Sigmoid colon (tissue), 4 donors: ENCODE results near the gene YEATS4.

Source experiments
- CTCF ChIP-seq, 4 experiments: fragments of 450-650 bp in 3 of 4; fragments of 200-600 bp in 1 of 4; IDR thresholded peaks; one replicate each; pipeline ENCODE4 v1.5.1; 2016 to 2019; ENCODE audit warnings: antibody characterized with exemption in 4 of 4, mild to moderate bottlenecking in 3 of 4, moderate library complexity in 2 of 4
- EP300 ChIP-seq, 4 donors: sonication (generic); formaldehyde crosslinking; IDR thresholded peaks; one replicate each; pipeline ENCODE4 v1.6.1; 2017; ENCODE audit warnings: antibody characterized with exemption in 4 of 4
- POLR2A ChIP-seq, 2 donors: fragments of 450-650 bp; IDR thresholded peaks; one replicate each; pipeline ENCODE4 v1.6.1; 2016; ENCODE audit warnings: antibody characterized with exemption in 2 of 2, mild to moderate bottlenecking in 2 of 2, moderate library complexity in 2 of 2
- POLR2AphosphoS5 ChIP-seq, 4 donors: sonication (generic); formaldehyde crosslinking; IDR thresholded peaks; one replicate each; pipeline ENCODE4 v1.6.1; 2017; ENCODE audit warnings: antibody characterized with exemption in 4 of 4

DNA sequence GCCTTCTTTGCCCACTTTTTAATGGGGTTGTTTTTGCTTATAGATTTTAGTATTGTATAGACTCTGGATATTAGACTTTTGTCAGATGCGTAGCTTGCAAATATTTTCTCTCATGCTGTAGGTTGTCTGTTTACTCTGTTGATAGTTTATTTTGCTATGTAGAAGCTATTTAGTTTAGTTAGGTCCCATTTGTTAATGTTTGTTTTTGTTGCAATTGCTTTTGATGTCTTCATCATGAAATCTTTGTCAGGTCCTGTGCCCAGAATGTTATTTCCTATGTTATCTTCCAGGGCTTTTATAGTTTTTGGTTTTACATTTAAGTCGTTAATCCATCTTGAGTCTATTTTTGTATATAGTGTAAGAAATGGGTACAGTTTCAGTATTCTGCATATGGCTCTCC is 41.3 kb upstream of the YEATS4 start:
- TF ChIP-seq CTCF (IDR thresholded peaks at IDR 0.05), result no peak
- TF ChIP-seq POLR2A (IDR thresholded peaks at IDR 0.05), result no peak
- no peak for TF ChIP-seq POLR2AphosphoS5 (IDR thresholded peaks at IDR 0.05)
- no peak for TF ChIP-seq EP300 (IDR thresholded peaks at IDR 0.05)
